Measurements from ENCODE around the gene CA4.

The CA4 gene

GRCh38 chr17:60103957-60104356 is 45.8 kb upstream of the CA4 start:
- ATAC-seq, result no peak
- TF ChIP-seq ISL1 (CRISPR knock-in tag; IDR thresholded peaks at IDR 0.05) (no peak), CSRNP3 (CRISPR knock-in tag; IDR thresholded peaks at IDR 0.05) (no peak), BACH2 (CRISPR knock-in tag; IDR thresholded peaks at IDR 0.05; ENCODE audit: borderline replicate concordance) (no peak), ZNF8 (CRISPR knock-in tag; IDR thresholded peaks at IDR 0.05) (no peak), ZC3H10 (CRISPR knock-in tag; IDR thresholded peaks at IDR 0.05) (no peak), POU6F1 (CRISPR knock-in tag; IDR thresholded peaks at IDR 0.05; ENCODE audit: borderline replicate concordance, low read depth) (no peak), ZFP30 (CRISPR knock-in tag; IDR thresholded peaks at IDR 0.05) (no peak), RARB (CRISPR knock-in tag; IDR thresholded peaks at IDR 0.05) (no peak), PATZ1 (CRISPR knock-in tag; IDR thresholded peaks at IDR 0.05; ENCODE audit: borderline replicate concordance) (no peak), PPARA (CRISPR knock-in tag; IDR thresholded peaks at IDR 0.05; ENCODE audit: borderline replicate concordance) (no peak), ESRRG (CRISPR knock-in tag; IDR thresholded peaks at IDR 0.05) (no peak), SNAI2 (CRISPR knock-in tag; IDR thresholded peaks at IDR 0.05) (no peak), TSHZ2 (CRISPR knock-in tag; IDR thresholded peaks at IDR 0.05) (no peak), ZFP3 (CRISPR knock-in tag; IDR thresholded peaks at IDR 0.05) (no peak), CSDC2 (CRISPR knock-in tag; IDR thresholded peaks at IDR 0.05) (no peak), GLIS3 (CRISPR knock-in tag; IDR thresholded peaks at IDR 0.05) (no peak), CREB5 (CRISPR knock-in tag; IDR thresholded peaks at IDR 0.05; ENCODE audit: low read depth) (no peak), TOX (CRISPR knock-in tag; IDR thresholded peaks at IDR 0.05; ENCODE audit: borderline replicate concordance) (no peak), ZNF70 (CRISPR knock-in tag; IDR thresholded peaks at IDR 0.05) (no peak)

- peak; percentile 53; the same call in 2 of the 3 replicates for ATAC-seq
- no peak for TF ChIP-seq TCF4 (CRISPR knock-in tag; IDR thresholded peaks at IDR 0.05; ENCODE audit: borderline replicate concordance)
- TF ChIP-seq ARNTL (CRISPR knock-in tag; IDR thresholded peaks at IDR 0.05; ENCODE audit: borderline replicate concordance, low read depth), result no peak
- no peak for TF ChIP-seq SNAI2 (CRISPR knock-in tag; IDR thresholded peaks at IDR 0.05)
- no peak for TF ChIP-seq ZC3H10 (CRISPR knock-in tag; IDR thresholded peaks at IDR 0.05)
- TF ChIP-seq POU6F1 (CRISPR knock-in tag; IDR thresholded peaks at IDR 0.05; ENCODE audit: borderline replicate concordance, low read depth), result no peak
- TF ChIP-seq RARB (CRISPR knock-in tag; IDR thresholded peaks at IDR 0.05), result no peak
- no peak for TF ChIP-seq PPARA (CRISPR knock-in tag; IDR thresholded peaks at IDR 0.05; ENCODE audit: borderline replicate concordance)
- TF ChIP-seq CSDC2 (CRISPR knock-in tag; IDR thresholded peaks at IDR 0.05), result no peak
- TF ChIP-seq ZFP3 (CRISPR knock-in tag; IDR thresholded peaks at IDR 0.05), result no peak
- no peak for TF ChIP-seq ZNF70 (CRISPR knock-in tag; IDR thresholded peaks at IDR 0.05)
- no peak for TF ChIP-seq BACH2 (CRISPR knock-in tag; IDR thresholded peaks at IDR 0.05; ENCODE audit: borderline replicate concordance)
- no peak for TF ChIP-seq TSHZ2 (CRISPR knock-in tag; IDR thresholded peaks at IDR 0.05)
- no peak for TF ChIP-seq ZNF8 (CRISPR knock-in tag; IDR thresholded peaks at IDR 0.05)
Measured at GRCh38 chr17:60106340-60107059, 43.3 kb upstream of the CA4 start.
